HAP-1 (cell line): ENCODE data around the gene FLT4.

Experiments used
- DNase-seq, 2 experiments: peaks; one replicate each; pipeline ENCODE4 v3.0.0-alpha.2; 2016 to 2020; ENCODE audit warnings: low spot score in 2 of 2
- H3K27me3 ChIP-seq: fragments of 250-450 bp; sonication (Bioruptor Pico); 2 replicates; pipeline ENCODE4 v1.5.1; 2020; ENCODE audit warnings: low read depth, mild to moderate bottlenecking, moderate library complexity
- H3K36me3 ChIP-seq: fragments of 250-450 bp; sonication (Bioruptor Pico); replicated peaks from 2 replicates; pipeline ENCODE4 v1.5.1; 2020; ENCODE audit warnings: mild to moderate bottlenecking
- H3K4me1 ChIP-seq: fragments of 250-450 bp; sonication (Bioruptor Pico); 2 replicates; pipeline ENCODE4 v1.5.1; 2020; ENCODE audit warnings: mild to moderate bottlenecking
- H3K4me3 ChIP-seq: fragments of 250-450 bp; sonication (Bioruptor Pico); 2 replicates; pipeline ENCODE4 v1.5.1; 2020; ENCODE audit warnings: mild to moderate bottlenecking, moderate library complexity
- H3K9me3 ChIP-seq: fragments of 250-450 bp; sonication (Bioruptor Pico); 2 replicates; pipeline ENCODE4 v1.5.1; 2020; ENCODE audit warnings: mild to moderate bottlenecking, moderate library complexity
- in situ Hi-C: fragments of 300-500 bp; cut with MboI; formaldehyde crosslinking; loops from 3 replicates; pipeline ENCODE4 v1.14.3; 2020; ENCODE audit warnings: low sequenced_read_pairs, inconsistent platforms, mixed read lengths

Gene FLT4

DNA sequence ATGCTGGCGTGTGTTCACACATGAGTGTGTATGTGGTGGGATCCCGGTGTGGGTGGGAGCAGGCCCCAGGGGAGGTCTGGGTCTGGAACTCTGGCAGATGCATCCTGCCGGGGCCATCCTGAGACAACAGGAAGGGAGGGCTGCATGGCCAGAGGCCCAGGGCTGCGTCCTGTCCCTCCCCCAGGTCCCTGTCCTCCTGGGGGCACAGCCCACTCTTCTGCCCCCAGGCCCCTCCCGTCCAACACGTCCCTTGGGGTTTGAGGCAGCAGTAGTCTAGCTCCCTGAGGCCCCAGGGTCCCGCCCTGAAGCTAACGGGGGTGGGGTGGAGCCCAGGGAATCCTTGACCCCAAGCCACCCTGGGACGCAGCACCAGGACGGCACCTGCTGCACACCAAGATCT is 16.6 kb downstream of the FLT4 start:
- H3K27me3 ChIP-seq, result no peaks in the 10 kb centered on the region
- H3K4me3 ChIP-seq, result no peak overlapping the region
- in situ Hi-C loops, result no loop called here

DNA sequence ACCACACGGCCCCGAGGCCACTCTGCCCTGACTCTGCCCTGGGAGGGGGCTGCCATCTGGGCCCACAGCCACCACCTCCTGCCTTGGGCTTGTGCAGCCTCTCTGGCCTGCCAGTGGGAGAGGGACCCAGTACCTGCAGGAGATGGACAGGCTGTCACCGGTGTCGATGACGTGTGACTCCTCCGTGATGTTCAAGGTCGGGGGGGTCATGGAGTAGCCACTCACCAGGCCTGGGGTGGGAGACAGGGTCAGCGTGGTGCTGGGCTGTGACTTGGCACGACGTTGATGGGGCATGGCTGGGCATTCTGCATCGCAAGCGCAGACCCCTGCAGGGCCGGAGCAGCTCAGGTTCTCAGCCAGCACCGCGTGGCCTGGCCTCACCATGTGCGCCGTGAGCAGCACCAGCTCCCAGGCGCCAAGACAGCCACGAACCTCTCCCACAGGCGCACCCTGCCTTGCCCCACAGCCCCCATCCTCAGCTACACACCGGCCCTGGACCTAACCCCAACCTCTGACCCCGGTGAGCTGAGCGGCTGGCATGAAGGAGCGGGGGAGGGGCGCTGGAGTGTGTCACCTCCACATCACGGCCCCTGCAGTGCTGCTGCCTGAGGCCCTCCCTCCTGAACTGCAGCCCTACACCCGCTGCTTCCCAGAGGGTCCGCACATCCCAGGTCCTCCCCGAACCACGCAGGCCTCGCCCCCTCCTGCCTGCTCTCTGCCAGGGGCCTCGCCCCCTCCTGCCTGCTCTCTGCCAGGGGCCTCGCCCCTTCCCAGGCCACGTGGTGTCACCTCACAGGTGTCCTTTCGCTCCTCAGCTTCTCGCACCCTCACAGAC is 17.6 kb downstream of the FLT4 start:
- Histone ChIP-seq H3K27me3 (no peaks in the 10 kb centered on the region), H3K4me1 (no peaks in the 10 kb centered on the region), H3K36me3 (no peaks in the 10 kb centered on the region), H3K9me3 (no peaks in the 10 kb centered on the region), H3K4me3 (no peak overlapping the region)
- DNase-seq, result no peak
- in situ Hi-C loops, result no loop called here

More for the DNA sequence above, 16.6 kb downstream of the FLT4 start:
- Histone ChIP-seq H3K9me3 (no peaks in the 10 kb centered on the region), H3K36me3 (no peaks in the 10 kb centered on the region), H3K4me1 (no peaks in the 10 kb centered on the region)
- DNase-seq, result no peak

DNA sequence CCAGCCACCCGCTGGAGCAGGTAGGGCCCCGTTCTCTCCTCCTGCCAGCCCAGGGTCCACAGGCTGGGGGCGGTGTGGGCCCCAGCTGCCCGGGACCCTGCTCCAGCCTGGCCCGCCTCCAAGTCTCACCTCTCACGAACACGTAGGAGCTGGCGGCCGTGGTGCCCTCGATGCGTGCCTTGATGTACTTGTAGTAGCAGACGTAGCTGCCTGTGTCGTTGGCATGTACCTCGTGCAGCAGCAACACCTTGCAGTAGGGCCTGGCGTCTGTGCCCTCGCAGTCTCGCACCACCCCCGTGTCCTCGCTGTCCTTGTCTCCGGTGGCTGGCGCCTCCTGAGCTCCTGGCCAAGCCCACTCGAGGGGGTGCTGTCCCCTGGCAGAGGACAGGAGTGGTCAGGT is 19.0 kb downstream of the FLT4 start:
- H3K9me3 ChIP-seq, result no peaks in the 10 kb centered on the region
- H3K36me3 ChIP-seq, result no peaks in the 10 kb centered on the region
- in situ Hi-C loops, result no loop called here
- no peak for DNase-seq
- H3K4me3 ChIP-seq, result no peak overlapping the region
- no peaks in the 10 kb centered on the region for H3K27me3 ChIP-seq
- H3K4me1 ChIP-seq, result no peaks in the 10 kb centered on the region

DNA sequence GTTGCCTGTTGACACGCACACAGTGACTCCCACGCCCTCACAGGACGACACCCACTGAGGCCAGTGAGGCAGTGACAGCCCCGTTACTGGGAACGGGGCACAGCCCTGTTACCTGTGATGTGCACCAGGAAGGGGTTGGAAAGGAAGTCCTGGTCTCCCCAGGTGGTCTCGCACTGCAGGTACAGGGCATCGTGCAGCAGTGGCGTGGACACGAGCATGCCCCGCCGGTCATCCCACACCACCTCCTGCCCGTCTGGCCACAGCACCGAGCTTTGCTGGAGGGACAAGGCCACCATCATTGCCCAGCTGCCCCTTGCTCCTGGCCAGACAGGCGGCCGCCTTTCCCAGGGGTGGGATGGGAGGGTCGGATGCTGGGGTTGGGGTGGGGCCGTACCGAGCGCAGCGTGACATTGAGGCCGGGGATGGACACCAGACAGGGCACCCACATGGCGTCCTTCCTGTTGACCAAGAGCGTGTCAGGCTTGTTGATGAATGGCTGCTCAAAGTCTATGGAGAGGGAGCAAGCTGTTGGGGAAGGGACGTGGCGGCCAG is 19.5 kb downstream of the FLT4 start:
- no peaks in the 10 kb centered on the region for H3K27me3 ChIP-seq
- no peaks in the 10 kb centered on the region for H3K36me3 ChIP-seq
- H3K4me3 ChIP-seq, result no peak overlapping the region
- in situ Hi-C loops, result no loop called here
- no peaks in the 10 kb centered on the region for H3K9me3 ChIP-seq
- no peaks in the 10 kb centered on the region for H3K4me1 ChIP-seq
- DNase-seq, result no peak

DNA sequence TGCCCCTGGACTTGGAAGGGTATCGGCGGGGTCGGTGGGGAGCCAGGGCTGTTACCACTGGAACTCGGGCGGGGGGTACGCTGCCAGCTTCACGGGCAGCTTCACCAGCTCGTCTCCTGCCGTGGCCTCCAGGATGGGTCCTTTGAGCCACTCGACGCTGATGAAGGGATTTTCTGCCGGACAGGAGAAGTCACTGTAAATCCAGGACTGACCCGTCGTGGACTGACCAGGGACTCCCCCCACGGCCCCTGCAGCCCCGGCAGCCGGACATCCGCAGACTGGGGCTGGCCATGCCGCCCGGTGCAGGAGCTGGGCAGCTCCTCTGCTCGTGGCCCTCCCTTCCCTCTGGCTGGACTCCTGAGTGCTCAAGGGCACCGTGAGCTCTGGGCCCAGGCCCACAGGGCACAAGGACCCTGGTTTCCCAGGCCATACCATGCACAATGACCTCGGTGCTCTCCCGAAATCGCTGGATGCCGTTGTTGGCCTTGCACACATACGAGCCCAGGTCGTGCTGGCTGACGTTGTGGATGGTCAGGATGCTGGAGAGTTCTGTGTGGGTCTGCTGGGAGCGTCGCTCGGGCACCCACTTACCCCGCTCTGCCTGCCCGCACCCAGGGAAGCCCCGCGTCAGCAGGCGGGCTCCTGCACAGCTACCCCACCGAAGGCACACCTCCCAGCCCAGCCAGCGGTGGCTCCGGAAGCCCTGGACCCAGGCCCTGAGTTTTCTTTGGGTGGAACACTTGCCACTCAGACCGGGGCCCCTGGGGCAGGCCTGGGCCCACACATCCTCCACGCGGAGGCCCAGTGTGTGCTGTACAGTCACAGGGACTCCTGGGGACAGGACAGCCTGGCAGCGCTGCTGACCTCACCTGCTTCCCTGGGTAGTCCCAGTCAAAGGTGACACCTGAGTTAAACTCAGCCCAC is 20.3 kb downstream of the FLT4 start:
- H3K4me3 ChIP-seq, result no peak overlapping the region
- no peaks in the 10 kb centered on the region for H3K27me3 ChIP-seq
- DNase-seq, result no peak
- in situ Hi-C loops, result no loop called here
- no peaks in the 10 kb centered on the region for H3K36me3 ChIP-seq
- H3K9me3 ChIP-seq, result no peaks in the 10 kb centered on the region
- H3K4me1 ChIP-seq, result no peaks in the 10 kb centered on the region

DNA sequence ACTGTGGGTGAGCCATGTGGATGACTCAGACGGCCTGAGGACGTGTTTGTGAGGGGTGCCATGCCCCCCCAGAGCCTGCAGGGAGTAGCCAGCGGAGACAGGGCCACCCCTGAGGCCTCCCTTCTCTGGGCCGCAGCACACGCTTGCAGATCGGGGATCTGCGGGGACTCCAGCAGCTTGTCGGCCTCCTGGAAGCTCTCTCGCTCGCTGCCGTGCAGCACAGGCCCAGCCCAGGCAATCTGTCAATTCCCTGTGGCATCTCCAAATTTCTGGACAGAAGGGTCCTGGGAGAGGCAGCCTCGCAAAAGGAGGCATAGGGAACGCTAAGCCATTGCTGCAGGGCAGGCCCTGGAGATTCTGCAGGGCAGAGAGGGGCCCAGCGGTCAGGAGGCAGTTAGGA is 21.2 kb downstream of the FLT4 start:
- in situ Hi-C loops, result no loop called here
- H3K4me1 ChIP-seq, result no peaks in the 10 kb centered on the region
- no peaks in the 10 kb centered on the region for H3K36me3 ChIP-seq
- H3K4me3 ChIP-seq, result no peak overlapping the region
- H3K27me3 ChIP-seq, result no peaks in the 10 kb centered on the region
- no peaks in the 10 kb centered on the region for H3K9me3 ChIP-seq
- no peak for DNase-seq

DNA sequence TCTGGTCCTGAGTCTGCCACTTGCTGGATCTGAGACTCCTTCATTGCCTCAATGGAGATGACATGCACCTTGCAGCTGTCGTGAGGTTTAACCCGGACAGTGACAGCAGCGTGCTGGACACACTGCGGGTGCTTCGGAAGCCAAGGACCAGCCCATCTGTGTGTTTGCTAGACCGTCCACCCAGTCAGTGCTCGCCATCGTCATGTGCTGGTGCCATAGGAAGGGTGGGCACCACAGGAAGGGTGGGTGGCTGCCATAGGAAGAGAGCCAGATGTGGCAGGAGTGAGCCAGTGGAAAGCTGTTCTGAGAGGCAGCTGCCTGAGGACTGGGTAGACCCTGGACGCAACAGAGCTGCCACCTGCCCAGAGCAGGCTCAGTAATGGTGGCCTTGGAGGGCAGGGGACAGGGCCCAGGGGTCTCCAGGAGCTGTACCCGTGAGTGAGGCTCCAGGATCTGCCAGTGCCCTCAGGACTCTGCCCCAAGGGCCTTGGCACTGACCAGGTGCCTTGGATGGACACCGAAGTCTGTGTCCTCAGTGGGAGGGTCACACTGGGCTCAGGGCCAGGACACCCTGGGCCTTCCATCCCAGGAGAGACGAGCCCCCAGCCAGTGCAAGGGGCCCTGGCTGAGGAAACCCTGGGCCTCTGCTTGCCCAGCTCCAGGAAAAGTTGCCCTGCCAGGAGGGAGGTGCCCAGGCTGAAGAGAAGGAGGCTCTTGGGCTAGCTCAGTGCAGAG is 21.8 kb downstream of the FLT4 start:
- Histone ChIP-seq H3K4me1 (no peaks in the 10 kb centered on the region), H3K36me3 (no peaks in the 10 kb centered on the region), H3K4me3 (no peak overlapping the region), H3K9me3 (no peaks in the 10 kb centered on the region), H3K27me3 (no peaks in the 10 kb centered on the region)
- no peak for DNase-seq
- in situ Hi-C loops, result no loop called here

DNA sequence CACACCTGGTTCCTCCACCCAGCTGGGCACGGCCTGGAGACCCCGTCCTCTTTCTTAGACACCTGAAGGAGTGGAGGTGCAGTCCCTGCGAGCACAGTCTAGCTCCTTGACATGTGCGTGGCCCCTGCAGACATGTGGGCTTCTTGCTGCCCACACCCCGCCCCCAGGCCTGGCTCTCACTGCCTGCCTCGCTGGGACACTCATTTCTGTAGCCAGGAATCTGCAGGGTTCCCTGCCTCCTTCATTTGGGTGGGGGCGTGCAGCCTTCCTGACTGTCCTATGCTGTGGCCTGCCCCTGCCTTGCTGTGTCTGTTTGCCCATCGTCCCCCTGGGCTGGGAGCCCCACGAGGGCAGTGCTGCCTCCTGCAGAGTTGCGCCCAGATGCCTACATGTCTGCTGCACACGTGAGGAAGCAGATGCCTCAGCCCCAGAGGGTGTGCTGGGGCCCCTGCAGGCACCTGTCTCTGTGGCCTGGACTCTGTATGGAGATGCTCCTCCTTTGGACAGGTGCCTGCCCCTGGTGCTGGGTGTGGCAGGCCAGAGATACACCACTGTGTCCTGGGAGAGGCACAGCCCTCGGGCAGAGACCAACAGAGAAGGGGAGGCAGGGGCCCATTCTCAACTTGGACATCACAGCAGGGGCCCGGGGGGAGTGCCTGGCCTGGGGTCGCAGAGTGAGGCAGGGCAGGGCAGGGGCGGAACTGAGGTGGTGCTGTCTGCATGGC is 22.6 kb downstream of the FLT4 start:
- H3K4me1 ChIP-seq, result no peaks in the 10 kb centered on the region
- H3K27me3 ChIP-seq, result no peaks in the 10 kb centered on the region
- in situ Hi-C loops, result no loop called here

DNA sequence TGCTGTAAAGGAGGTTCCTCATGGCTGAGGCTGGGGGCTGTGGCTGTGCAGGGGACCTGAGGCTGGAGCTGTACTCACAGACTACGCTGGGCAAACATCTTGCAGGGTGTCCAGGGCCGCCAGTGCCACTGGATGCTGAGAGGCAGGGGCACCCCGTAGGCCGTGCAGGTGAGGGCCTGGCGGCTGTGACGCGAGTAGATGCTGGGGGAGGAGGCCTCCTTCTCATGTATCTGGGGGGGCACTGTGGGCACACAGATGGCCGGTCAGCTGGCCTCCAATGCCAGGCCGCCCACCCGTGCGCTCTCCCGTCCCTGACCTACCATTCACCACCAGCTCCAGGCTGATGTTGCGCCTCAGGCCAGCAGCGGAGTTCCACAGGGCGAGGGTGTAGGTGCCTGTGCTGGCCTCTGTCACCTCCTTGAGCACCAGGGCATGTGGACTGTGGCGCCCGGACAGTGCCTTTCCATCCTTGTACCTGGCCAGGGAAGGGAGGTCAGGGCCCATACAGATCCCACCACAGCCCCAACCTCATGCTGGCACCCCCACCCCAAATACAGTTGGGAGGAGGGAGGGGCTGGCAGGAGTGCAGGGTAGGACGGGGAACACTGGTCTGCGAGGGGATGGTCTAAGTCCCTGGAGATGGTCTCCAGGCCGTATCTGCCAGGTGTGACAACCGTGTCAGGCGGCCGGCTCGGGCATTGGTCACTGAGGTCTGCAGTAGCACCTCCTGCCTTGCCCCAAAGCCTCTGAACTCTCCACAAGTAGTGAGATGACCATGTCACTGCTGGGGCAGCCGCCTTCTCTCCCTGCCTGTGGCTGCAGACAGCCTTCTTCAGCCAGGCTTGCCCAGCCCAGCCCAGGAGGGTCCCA is 23.4 kb downstream of the FLT4 start:
- no peak overlapping the region for H3K4me3 ChIP-seq

More for the DNA sequence above, 22.6 kb downstream of the FLT4 start:
- Histone ChIP-seq H3K9me3 (no peaks in the 10 kb centered on the region), H3K4me3 (no peak overlapping the region), H3K36me3 (no peaks in the 10 kb centered on the region)
- no peak for DNase-seq

DNA sequence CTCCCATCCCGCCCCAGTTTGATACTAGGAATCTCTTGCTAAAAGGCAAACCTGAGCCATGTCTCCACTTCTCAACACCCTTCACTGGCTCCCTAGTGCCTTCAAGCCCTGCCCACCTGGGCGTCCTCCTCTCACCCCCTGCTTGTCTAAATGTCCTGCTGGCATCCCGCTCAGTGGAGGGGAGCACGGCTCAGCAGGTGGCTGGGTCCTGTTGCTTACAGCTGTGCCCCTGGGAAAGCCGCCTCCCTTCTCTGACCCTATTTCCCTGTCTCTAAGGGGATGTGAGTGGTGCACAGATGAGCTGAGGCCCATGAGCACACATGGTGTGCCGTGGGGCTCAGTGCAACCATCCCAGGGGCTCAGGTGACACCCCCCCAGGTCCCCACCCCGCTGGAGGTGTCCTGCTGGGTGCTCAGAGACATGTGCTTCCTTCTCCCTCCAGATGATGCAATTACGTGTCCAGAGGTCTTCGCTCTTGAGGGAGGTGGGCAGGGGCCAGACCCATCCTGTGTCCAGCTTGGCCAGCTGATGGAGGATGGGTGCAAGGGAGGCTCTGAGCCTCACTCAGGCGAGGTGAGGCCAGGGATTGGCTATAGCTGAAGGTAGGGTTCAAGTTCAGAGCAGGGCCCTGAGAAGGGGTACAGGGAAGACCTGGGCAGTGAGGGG is 24.1 kb downstream of the FLT4 start:
- no peak for DNase-seq
- Histone ChIP-seq H3K4me3 (no peak overlapping the region), H3K36me3 (no peaks in the 10 kb centered on the region), H3K9me3 (no peaks in the 10 kb centered on the region), H3K27me3 (no peaks in the 10 kb centered on the region), H3K4me1 (no peaks in the 10 kb centered on the region)
- in situ Hi-C loops, result no loop called here

More for the DNA sequence above, 23.4 kb downstream of the FLT4 start:
- no peaks in the 10 kb centered on the region for H3K27me3 ChIP-seq
- no peaks in the 10 kb centered on the region for H3K9me3 ChIP-seq
- in situ Hi-C loops, result no loop called here
- DNase-seq, result no peak
- H3K4me1 ChIP-seq, result no peaks in the 10 kb centered on the region
- no peaks in the 10 kb centered on the region for H3K36me3 ChIP-seq

DNA sequence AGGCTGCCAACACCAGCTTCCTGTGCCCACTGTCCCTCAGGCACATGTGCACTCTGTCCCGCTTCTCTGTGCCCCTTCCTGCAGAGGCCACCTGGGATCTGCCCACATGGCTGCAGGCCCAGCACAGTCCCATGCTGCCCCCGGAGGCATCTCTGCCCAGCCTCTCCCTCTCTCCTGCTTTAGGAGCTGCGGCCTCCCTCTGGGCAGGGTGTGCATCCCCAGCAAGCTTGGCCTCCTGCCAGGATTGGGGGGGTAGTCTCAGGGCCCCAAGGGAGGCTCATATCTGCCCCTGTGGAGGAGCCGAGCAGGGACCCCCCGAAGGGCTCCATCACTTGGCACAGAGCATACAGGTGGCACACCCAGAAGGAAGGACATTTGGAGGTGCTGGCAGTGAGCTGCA is 24.8 kb downstream of the FLT4 start:
- in situ Hi-C loops, result no loop called here

DNA sequence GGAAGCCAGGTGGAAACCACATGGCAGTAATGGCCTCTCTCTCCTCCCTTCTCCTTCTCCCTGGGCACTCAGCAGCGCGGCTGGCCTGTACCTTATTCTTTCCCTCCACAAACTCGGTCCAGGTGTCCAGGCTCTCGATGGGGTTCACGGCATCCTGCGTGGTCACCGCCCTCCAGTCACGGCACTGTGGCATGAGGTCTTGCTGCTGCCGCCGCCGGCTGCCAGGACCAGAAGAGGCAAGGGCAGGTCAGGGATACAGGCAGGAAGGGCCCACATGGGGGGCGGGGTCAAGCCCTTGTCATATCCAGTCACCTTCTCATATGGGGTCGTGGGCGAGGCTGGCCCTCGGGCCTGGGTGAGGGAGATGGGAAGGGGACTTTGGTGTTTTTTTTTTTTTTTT is 25.6 kb downstream of the FLT4 start:
- no peaks in the 10 kb centered on the region for H3K36me3 ChIP-seq
- no peaks in the 10 kb centered on the region for H3K27me3 ChIP-seq
- no peaks in the 10 kb centered on the region for H3K9me3 ChIP-seq
- in situ Hi-C loops, result no loop called here
- DNase-seq, result no peak
- no peaks in the 10 kb centered on the region for H3K4me1 ChIP-seq
- no peak overlapping the region for H3K4me3 ChIP-seq

More for the DNA sequence above, 24.8 kb downstream of the FLT4 start:
- DNase-seq, result no peak
- H3K4me3 ChIP-seq, result no peak overlapping the region
- no peaks in the 10 kb centered on the region for H3K9me3 ChIP-seq
- no peaks in the 10 kb centered on the region for H3K4me1 ChIP-seq
- H3K36me3 ChIP-seq, result no peaks in the 10 kb centered on the region
- no peaks in the 10 kb centered on the region for H3K27me3 ChIP-seq
